ACHN (cell line): ENCODE data around the gene EEF1A1.
"Not testable (repeated sequence)": the region's sequence is repeated elsewhere in the genome, so short reads cannot be mapped to it uniquely, and the experiment has no call there.

Source experiments
- DNase-seq: peaks from one replicate; pipeline ENCODE4 v3.0.0-alpha.2; 2015
- in situ Hi-C: cut with HindIII; loops from 2 replicates; pipeline ENCODE4 v1.10.0; 2017; ENCODE audit warnings: low sequenced_read_pairs, low pct_ligation_motif_present, low pct_unique_long_range_greater_than_20kb

The EEF1A1 gene

DNA sequence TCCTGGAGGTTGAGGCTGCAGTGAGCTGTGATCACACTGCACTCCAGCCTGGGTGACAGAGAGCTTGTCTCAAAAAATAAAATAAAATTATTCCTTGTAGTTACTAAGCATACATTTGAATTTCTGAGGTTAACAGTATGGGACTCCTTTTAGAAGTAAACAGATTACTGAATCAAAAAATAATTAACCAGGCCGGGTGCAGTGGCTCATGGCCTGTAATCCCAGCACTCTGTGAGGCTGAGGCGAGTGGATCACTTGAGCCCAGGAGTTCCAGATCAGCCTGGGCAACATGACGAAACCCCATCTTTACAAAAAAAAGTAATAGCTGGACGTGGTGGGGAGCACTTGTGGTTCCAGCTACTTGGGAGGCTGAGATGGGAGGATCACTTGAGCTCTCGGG, 22.1 kb upstream of the EEF1A1 start:
- no peak for DNase-seq
- in situ Hi-C loops: no loop called here

DNA sequence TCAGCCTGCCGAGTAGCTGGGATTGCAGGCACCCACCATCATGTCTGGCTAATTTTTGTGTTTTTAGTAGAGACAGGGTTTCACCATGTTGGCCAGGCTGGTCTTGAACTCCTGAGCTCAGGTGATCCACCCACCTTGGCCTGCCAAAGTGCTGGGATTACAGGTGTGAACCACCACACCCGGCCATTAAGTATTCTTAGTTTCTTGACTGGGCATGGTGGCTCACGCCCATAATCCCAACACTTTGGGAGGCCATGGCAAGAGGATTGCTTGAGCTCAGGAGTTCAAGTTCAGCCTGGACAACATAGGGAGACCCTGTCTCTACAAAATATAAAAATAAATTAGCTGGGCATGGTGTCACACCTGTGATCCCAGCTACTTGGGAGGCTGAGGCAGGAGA, 21.6 kb upstream of the EEF1A1 start:
- in situ Hi-C loops, DNase-seq: not testable (repeated sequence)

DNA sequence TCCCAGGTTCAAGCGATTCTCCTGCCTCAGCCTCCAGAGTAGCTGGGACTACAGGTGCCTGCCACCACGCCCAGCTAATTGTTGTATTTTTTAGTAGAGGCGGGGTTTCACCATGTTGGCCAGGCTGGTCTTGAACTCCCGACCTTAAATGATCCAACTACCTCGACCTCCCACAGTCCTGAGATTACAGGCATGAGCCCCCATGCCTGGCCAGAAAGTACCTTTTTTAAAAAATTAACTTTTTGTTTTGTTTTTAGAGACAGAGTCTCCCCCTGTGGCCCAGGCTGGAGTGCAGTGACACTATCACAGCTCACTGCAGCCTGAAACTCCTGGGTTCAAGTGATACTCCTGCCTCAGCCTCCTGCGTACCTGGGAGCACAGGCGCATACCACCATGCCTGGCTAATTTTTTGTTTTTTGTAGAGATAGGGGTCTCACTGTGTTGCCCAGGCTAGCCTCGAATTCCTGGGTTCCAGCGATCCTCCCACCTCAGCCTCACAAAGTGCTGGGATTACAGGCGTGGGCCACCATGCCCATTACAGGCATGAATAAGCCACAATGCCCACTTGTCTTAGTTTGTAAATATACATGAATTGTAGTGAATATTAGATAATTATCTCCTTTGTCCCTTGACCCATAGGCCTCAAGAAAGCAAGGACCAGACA, 17.4 kb upstream of the EEF1A1 start:
- in situ Hi-C loops: no loop called here
- no peak for DNase-seq

DNA sequence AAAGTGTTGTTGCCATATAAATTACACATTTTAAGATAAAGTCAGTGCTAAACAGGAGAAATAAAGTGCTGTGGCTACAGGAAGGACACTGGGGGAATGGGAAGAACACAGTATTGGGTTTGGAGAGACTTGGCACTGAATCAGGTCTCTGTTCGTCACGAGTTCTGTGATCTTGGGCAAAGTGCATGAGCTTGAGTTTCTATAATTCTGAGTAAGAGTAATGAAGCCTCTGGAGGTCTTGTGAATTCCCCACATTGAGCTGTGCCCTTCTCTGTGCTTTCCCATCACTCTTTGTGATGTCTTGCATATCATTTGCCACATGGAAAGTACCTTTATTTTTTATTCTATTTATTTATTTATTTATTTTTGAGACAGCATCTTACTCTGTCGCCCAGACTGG, 16.8 kb upstream of the EEF1A1 start:
- no peak for DNase-seq
- in situ Hi-C loops: no loop called here

DNA sequence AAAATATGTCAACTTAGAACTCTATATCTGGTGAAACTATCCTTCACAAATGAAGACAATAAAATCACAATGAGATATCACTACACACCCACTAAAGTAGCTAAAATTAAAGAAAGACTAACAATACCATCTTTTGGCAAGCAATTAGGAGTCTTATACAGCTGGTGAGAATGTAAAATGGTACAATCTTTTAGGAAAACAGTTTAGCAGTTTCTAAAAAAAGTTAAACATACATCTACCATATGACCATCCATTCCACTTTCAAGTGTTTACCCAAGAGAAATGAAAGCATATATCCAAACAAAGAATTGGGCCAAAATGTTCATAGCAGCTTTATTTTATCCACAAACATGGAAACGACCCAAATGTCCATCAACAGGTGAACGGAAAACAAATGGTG, 13.8 kb upstream of the EEF1A1 start:
- no peak for DNase-seq
- in situ Hi-C loops: no loop called here

DNA sequence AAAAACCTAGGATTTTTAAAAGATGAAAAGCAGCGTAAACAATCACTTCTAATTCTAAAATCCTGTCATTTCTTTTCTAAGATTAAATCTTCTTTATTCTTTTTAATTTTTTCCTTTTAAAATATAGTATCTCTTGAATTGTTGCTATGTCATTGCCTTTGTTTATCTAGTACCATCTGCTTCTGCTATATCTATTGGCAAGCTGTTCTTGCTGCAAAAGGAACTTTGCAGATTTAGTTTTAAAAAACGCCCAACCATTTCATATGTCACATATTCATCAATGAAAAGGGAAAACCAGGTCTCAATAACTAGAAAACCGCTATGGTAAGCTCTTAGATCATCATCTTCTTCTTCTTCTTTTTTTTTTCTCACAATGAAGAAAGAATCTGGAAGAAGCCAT, 11.5 kb upstream of the EEF1A1 start:
- in situ Hi-C loops: no loop called here
- no peak for DNase-seq

DNA sequence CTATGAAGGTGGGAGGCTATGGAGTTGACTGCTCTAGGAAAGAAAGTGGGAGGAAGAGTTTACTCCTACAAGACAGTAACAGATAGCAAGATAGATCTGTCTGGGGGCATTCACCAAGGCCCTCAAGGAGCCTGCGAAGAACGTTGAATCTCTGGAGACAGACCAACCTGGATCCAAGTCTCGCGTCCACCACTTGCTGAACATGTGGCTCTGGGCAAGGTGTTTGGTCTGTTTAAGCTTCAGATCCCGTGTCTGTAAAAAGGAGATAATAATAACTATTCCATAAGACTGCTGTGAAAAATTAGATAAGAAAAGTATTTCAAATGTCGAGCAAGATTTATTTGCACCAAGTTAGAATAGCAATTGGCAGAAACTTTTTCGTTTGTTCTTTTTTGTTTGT, 8.1 kb upstream of the EEF1A1 start:
- DNase-seq: no peak
- in situ Hi-C loops: no loop called here

DNA sequence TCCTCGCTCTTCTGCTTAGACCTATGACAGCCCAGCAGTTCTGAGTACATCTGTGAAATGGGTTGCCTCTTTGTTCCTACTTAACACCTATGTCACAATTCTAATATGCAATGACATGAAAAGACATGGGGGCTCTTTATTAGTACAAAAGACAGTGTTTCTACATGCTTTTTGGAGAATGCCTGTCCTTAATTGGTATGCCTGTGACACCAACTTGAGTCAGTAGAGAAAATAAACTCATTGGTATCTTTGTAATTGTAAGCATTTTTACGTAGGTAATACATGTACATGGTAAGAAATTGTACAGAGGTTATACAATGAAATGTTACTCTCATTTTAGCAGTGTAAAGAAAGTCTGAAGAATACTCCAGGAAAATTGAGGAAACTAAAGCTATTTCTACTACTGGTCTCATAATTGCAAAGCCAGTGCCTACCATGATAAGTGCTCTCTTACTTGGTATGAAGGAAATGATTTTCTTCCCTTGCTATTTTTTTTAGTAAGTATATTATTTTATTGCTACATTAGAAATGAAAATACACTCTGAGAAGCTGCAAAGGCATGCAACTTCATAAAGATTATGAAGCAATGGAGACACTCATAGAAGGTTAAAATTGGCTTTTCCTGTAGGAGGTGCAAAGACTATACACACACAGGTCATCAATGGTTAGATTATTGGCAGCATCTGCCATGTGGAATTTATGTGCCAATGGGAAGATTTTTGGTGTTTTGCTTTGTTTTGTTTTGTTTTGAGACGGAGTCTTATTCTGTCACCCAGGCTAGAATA, 4.9 kb upstream of the EEF1A1 start:
- in situ Hi-C loops: no loop called here
- DNase-seq: no peak

DNA sequence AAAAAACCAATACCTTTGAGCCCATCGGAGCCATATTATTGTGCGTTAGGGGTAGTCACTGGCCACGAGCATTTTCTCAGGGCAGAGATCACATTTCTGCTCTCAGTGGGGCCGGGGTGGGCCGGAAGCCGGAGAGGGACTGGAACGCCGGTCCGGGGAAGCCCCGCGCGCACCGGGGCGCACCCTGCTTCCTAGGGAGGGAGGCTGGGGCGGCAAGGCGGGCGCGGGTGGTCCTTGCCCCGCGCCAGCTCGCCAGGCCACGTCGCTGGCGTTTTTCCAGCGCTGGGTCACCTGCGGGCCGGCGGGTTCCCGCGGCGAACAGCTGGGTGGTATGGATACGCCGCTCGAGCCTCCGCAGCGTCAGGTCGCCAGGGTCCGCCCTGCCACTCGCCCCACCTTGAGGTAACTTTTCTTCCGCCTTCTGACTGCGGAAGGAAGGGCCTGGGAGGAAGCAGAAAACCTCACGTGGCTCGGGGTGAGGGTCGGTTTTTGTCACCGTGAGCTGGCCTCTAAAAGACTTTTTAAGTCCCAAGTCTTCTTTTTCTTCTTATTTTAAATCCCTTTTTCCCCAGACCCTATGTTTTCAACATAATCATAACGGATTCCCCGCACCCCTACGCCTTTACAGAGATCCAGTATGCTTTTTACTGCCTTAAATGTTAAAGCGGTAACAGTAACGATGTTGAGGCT, 2.7 kb upstream of the EEF1A1 start:
- peak; percentile 63 for DNase-seq
- in situ Hi-C loops: no loop called here

DNA sequence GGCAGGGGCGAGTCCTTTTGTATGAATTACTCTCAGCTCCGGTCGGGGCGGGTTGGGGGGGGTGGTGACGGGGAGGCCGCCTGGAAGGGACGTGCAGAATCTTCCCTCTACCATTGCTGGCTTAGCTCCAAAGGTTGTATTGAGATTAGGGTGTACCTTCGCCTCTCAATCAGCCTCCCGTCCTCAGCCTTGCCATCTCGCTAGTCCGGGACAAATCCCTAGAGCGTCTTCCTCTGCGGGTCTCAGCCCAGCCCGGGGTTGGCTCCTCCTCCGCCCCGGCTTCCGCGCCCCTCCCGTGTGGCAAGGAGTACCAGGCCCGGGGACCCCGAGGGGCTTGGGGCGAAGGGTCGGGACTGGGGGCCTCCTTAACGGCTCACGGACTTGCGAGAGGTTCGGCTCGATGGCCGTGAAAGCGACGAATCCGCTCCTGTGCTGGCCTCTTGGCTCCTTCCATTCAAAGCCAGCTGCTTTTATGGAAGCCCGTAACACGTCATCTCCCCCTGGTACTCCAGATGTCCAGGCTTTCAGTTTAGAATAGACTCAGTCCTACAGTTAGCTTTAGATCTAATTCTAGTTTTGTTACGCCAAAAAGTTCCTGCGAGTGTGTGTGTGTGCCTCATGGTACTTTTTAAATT, 636 bp upstream of the EEF1A1 start:
- in situ Hi-C loops: no loop called here
- DNase-seq: peak; percentile 71

DNA sequence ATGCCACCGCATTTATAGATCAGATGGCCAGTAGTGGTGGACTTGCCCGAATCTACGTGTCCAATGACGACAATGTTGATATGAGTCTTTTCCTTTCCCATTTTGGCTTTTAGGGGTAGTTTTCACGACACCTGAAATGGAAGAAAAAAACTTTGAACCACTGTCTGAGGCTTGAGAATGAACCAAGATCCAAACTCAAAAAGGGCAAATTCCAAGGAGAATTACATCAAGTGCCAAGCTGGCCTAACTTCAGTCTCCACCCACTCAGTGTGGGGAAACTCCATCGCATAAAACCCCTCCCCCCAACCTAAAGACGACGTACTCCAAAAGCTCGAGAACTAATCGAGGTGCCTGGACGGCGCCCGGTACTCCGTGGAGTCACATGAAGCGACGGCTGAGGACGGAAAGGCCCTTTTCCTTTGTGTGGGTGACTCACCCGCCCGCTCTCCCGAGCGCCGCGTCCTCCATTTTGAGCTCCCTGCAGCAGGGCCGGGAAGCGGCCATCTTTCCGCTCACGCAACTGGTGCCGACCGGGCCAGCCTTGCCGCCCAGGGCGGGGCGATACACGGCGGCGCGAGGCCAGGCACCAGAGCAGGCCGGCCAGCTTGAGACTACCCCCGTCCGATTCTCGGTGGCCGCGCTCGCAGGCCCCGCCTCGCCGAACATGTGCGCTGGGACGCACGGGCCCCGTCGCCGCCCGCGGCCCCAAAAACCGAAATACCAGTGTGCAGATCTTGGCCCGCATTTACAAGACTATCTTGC, 725 bp downstream of the EEF1A1 start:
- peak; percentile 60 for DNase-seq
- in situ Hi-C loops: no loop called here

DNA sequence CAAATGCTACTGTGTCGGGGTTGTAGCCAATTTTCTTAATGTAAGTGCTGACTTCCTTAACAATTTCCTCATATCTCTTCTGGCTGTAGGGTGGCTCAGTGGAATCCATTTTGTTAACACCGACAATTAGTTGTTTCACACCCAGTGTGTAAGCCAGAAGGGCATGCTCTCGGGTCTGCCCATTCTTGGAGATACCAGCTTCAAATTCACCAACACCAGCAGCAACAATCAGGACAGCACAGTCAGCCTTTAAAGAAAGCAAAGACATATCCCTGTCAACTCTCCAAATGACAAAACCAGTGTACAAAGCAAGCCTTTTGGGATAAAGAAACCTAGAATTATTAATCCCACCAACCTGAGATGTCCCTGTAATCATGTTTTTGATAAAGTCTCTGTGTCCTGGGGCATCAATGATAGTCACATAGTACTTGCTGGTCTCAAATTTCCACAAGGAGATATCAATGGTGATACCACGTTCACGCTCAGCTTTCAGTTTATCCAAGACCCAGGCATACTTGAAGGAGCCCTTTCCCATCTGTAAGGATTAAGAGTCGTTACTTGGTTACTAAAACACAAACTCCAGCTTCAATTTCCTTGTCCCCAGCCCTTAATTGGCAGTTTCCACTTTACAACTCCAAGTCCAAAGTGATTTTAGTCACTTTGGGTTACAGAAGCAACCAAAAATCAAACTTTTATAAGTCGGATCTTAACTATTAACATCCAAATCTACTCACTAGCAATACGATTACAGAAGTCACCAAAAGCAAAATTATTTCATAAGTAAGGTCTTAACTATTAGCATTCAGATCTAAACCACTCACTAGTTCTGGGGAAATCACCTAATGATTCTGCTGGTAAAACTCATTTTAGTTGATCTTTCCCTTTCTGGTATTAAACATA, 1.6 kb downstream of the EEF1A1 start:
- in situ Hi-C loops: not testable (repeated sequence)

DNA sequence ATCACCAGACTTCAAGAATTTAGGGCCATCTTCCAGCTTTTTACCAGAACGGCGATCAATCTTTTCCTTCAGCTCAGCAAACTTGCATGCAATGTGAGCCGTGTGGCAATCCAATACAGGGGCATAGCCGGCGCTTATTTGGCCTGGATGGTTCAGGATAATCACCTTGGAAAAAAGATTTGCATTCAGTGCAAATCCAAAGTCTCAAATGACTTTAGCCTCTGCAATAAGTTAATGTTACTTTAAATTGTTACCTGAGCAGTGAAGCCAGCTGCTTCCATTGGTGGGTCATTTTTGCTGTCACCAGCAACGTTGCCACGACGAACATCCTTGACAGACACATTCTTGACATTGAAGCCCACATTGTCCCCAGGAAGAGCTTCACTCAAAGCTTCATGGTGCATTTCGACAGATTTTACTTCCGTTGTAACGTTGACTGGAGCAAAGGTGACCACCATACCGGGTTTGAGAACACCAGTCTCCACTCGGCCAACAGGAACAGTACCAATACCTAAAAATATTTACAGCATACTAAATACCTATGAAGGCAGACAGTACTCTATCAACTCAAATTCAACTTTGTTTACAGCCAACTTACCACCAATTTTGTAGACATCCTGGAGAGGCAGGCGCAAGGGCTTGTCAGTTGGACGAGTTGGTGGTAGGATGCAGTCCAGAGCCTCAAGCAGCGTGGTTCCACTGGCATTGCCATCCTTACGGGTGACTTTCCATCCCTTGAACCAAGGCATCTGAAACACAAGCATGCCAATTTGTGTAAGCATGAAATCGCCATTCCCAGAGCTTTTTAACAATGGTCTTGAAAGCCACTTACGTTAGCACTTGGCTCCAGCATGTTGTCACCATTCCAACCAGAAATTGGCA, 2.5 kb downstream of the EEF1A1 start:
- DNase-seq, in situ Hi-C loops: not testable (repeated sequence)

More for the DNA sequence above, 1.6 kb downstream of the EEF1A1 start:
- DNase-seq: peak; percentile 7

DNA sequence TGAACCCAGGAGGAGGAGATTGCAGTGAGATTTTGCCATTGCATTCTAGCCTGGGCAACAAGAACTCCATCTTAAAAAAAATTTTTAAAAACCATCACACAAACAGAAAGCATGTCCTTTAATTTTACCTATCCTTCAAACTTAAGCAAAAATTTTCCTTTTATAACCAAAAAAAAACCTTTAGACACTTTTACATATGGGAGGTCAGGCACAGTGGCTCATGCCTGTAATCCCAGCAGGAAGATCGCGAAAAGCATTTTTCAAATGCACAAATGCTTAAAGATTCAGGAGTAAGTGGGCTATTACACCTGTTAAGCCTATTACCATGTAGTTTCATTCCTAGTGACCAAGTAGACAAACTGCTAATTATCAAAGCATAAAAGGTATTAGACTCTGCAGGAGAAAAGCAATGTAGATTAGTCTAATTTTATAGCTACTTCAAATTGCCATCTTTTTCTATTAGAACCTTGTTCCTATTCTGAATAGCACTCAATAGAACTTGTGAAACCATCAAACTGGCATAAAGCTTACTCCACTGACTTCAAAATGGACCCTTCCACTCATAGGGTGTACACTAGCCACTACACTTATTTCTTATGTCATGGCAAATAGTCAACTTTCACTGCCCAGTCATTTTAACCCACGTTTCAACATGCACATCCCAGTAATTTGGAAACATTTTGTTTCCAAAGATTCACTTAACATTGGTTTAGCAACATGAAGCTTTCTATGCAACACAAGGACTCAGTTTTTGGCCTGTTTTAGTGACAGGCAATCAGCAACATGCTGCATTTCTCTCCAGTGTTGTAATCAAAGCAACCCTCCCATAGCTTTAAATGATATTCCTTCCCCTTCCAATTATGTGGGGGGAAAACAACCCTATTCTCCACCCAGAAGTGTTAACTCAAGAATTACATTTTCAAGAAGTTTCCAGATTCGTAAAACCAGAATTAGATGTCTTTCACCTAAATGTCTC, 4.0 kb downstream of the EEF1A1 start:
- peak; percentile 21 for DNase-seq
- in situ Hi-C loops: no loop called here

DNA sequence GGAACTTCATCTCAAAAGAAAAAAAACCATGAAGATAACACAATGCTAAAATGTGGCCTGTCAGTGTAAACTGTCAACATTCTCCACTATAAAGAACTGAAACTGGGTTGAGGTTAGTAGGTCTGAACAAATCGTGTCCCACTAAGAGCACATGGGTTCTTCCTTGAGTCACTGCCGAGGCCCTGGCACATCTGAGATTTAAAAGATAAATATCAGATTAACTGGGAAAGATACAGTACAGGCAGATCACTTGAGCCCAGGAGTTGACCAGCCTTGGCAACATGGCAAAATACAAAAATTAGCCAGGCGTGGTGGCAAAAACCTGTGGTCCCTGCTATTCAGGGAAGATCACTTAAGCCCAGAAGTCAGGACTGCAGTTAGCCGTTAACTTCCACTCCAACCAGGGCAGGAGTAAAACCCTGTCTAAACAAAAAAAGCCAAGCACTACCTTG, 5.6 kb downstream of the EEF1A1 start:
- in situ Hi-C loops: no loop called here
- DNase-seq: peak; percentile 32

DNA sequence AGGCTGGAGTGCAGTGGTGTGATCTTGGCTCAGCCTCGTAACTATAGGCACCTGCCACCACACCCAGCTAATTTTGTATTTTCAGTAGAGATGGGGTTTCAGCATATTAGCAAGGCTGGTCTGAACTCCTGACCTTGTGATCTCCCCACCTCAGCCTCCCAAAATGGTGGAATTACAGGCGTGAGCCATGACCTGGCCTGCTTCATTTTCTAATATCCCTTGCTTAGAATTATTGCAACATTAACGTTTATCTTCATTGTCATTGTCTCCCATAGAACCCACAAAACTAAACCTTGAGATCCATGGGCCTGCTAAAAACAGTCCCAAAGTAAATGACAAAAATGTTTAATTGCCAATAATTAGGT, 6.1 kb downstream of the EEF1A1 start:
- in situ Hi-C loops: no loop called here
- DNase-seq: peak; percentile 32
